Fibroblast of pulmonary artery (primary cell): ENCODE data around the gene CYP4F11.
"Not testable (repeated sequence)": the region's sequence is repeated elsewhere in the genome, so short reads cannot be mapped to it uniquely, and the experiment has no call there.

Experiments used
- DNase-seq: peaks from one replicate; pipeline ENCODE4 v3.0.0-alpha.2; 2010; ENCODE audit warnings: low read depth
- H3K4me3 ChIP-seq: replicated peaks from 2 replicates; pipeline ENCODE4 v1.5.1; 2011; ENCODE audit warnings: low read depth, mild to moderate bottlenecking, control low read depth, low read length, moderate library complexity
- CTCF ChIP-seq: IDR thresholded peaks from 2 replicates; pipeline ENCODE4 v1.5.1; 2011; ENCODE audit warnings: mild to moderate bottlenecking, control low read depth, low read length, inconsistent platforms; ENCODE audit errors: missing control alignments

The CYP4F11 gene

DNA sequence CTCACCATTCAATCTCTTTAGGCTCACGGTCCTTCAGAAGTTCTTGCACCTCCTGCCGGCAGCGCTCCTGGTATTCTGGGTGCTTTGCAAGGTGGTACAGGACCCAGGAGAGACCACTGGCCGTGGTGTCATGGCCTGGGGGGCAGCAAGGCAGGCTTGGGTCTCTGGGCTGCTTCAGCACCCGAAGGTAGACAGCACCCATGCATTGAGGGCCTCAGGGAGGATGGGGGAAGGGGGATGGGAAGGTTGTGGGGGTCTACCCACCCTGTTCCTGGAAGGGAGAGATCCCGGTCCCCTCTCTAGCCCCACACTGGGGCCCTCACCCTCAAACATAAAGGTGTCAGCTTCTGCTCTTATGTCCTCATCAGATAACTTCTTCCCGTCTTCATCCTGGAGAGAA lies 48.4 kb downstream of the CYP4F11 start:
- TF ChIP-seq CTCF, result no peak
- H3K4me3 ChIP-seq, result no peak overlapping the region
- no peak for DNase-seq

DNA sequence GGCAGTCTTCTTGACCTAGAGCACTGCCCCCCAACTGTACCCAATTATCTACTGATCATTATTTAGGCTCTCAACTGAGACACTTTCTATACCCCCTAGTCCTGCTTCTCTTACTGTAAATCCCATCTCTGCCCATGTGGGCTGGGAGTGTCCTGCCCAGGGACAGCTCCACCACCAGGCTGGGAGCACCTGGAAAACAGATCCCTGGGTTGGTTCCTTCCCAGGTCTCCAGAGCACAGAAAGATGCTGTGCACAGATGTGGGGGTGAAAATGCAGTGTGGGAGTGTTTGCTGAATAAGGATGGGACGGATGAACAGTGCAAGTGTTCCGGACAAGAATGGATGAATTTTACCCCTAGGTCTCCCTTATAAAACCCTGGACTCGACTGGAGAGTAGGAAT lies 49.2 kb downstream of the CYP4F11 start:
- no peak for DNase-seq
- H3K4me3 ChIP-seq, result no peak overlapping the region
- TF ChIP-seq CTCF, result no peak

- not testable (repeated sequence) for DNase-seq, H3K4me3 ChIP-seq
Observed at GRCh38 chr19:15883329-15883728, 51.0 kb downstream of the CYP4F11 start.

GRCh38 chr19:15874821-15875474 lies 59.4 kb downstream of the CYP4F11 start:
- no peak overlapping the region for H3K4me3 ChIP-seq
- DNase-seq, result no peak
- TF ChIP-seq CTCF, result no peak

GRCh38 chr19:15873771-15874170 lies 60.6 kb downstream of the CYP4F11 start:
- not testable (repeated sequence) for H3K4me3 ChIP-seq, DNase-seq

DNA sequence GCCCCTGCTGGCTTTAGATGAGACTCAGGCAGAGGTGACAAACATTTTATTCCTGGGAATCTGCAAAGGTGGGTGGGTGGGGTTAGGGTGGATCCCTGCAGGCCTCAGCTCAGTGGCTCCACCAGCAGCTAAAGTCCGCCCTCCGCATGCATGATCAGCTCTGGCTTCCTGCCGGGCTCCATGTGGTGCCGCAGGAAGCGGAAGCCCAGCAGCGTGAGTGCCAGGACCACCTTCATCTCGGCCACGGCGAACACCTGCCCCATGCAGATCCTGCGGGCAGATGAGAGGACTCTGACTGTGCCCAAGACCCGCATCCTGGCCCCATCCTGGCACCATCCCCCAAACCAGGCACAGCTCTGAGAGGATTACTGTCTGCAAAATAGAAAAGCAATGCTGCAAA lies 62.8 kb downstream of the CYP4F11 start:
- H3K4me3 ChIP-seq, result no peak overlapping the region

DNA sequence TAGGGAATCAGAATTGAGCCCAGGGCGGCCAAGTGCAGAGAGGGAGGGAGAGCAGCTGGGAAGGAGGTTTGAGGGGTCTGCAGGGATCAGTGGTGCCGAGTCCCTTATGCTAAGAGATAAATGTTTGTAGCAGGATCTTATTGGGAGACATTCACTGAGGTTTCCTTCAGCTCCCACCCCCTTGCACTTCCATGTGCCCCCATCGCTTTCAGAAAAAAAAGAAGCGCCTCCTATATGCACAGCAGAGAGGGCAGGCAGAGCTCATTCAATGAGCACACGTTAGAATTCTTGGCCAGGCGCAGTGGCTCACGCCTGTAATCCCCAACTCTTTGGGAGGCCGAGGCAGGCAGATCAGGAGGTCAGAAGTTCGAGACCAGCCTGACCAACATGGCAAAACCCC lies 64.5 kb downstream of the CYP4F11 start:
- no peak overlapping the region for H3K4me3 ChIP-seq
- no peak for DNase-seq

More for the DNA sequence above, 62.8 kb downstream of the CYP4F11 start:
- TF ChIP-seq CTCF, result no peak
- no peak for DNase-seq

More for the DNA sequence above, 64.5 kb downstream of the CYP4F11 start:
- no peak for TF ChIP-seq CTCF
